Trophoblast cell (in vitro differentiated cells and primary cell): Measurements from ENCODE around the gene DAD1.
"Not testable (repeated sequence)": the region's sequence is repeated elsewhere in the genome, so short reads cannot be mapped to it uniquely, and the experiment has no call there.

Source experiments
- DNase-seq, 2 donors: peaks; one replicate each; pipeline ENCODE4 v3.0.0-alpha.2; 2016
- H2AFZ ChIP-seq: 2 replicates; pipeline ENCODE4 v1.6.1; 2013; ENCODE audit warnings: low read length, moderate library complexity, mild to moderate bottlenecking; ENCODE audit not compliant: insufficient read depth, poor library complexity
- H2AK5ac ChIP-seq: 2 replicates; pipeline ENCODE4 v1.6.1; 2013; ENCODE audit warnings: mild to moderate bottlenecking, low read length
- H2BK120ac ChIP-seq: 2 replicates; pipeline ENCODE4 v1.6.1; 2013; ENCODE audit warnings: low read length, mild to moderate bottlenecking, moderate library complexity; ENCODE audit not compliant: insufficient read depth, poor library complexity
- H2BK12ac ChIP-seq: 2 replicates; pipeline ENCODE4 v1.6.1; 2013; ENCODE audit warnings: mild to moderate bottlenecking, low read length, moderate library complexity
- H2BK5ac ChIP-seq: 2 replicates; pipeline ENCODE4 v1.6.1; 2013; ENCODE audit warnings: low read length, low read depth, moderate library complexity, mild to moderate bottlenecking; ENCODE audit not compliant: poor library complexity
- H3K14ac ChIP-seq: 2 replicates; pipeline ENCODE4 v1.6.1; 2013; ENCODE audit warnings: mild to moderate bottlenecking, low read length
- H3K18ac ChIP-seq: 2 replicates; pipeline ENCODE4 v1.6.1; 2013; ENCODE audit warnings: mild to moderate bottlenecking, low read length
- H3K23ac ChIP-seq: 2 replicates; pipeline ENCODE4 v1.6.1; 2013; ENCODE audit warnings: low read length
- H3K27ac ChIP-seq: 2 replicates; pipeline ENCODE4 v1.5.1; 2013; ENCODE audit warnings: low read depth, mild to moderate bottlenecking, inconsistent platforms, low read length, moderate library complexity
- H3K27me3 ChIP-seq: 2 replicates; pipeline ENCODE4 v1.6.1; 2013; ENCODE audit warnings: inconsistent platforms, mild to moderate bottlenecking, low read length, moderate library complexity; ENCODE audit not compliant: insufficient read depth
- H3K36me3 ChIP-seq, 2 experiments: 1 replicate in 1 of 2; 2 replicates in 1 of 2; pipeline ENCODE4 v1.6.1; 2013; ENCODE audit warnings: low read length in 2 of 2, mild to moderate bottlenecking in 2 of 2, moderate library complexity in 1 of 2; ENCODE audit not compliant: insufficient read depth in 2 of 2, control insufficient read depth in 1 of 2
- H3K4ac ChIP-seq: 2 replicates; pipeline ENCODE4 v1.6.1; 2013; ENCODE audit warnings: low read depth, mild to moderate bottlenecking, low read length, moderate library complexity
- H3K4me1 ChIP-seq, 2 experiments: 1 replicate in 1 of 2; 2 replicates in 1 of 2; pipeline ENCODE4 v1.6.1; 2013; ENCODE audit warnings: low read length in 2 of 2, mild to moderate bottlenecking in 2 of 2, moderate library complexity in 1 of 2; ENCODE audit not compliant: insufficient read depth in 2 of 2, control insufficient read depth in 1 of 2
- H3K4me2 ChIP-seq: 2 replicates; pipeline ENCODE4 v1.6.1; 2013; ENCODE audit warnings: inconsistent platforms, mild to moderate bottlenecking, low read length, moderate library complexity
- H3K4me3 ChIP-seq: 2 replicates; pipeline ENCODE4 v1.5.1; 2013; ENCODE audit warnings: mild to moderate bottlenecking, low read depth, low read length, inconsistent platforms
- H3K79me1 ChIP-seq: one replicate; pipeline ENCODE4 v1.6.1; 2013; ENCODE audit warnings: low read length
- H3K79me2 ChIP-seq: 2 replicates; pipeline ENCODE4 v1.6.1; 2013; ENCODE audit warnings: low read length, mild to moderate bottlenecking; ENCODE audit not compliant: control insufficient read depth, insufficient read depth, poor library complexity
- H3K9ac ChIP-seq: 2 replicates; pipeline ENCODE4 v1.6.1; 2013; ENCODE audit warnings: mild to moderate bottlenecking, low read length
- H3K9me3 ChIP-seq: 2 replicates; pipeline ENCODE4 v1.6.1; 2013; ENCODE audit warnings: low read depth, mild to moderate bottlenecking, control low read depth, inconsistent platforms, low read length; ENCODE audit not compliant: insufficient read depth
- H4K12ac ChIP-seq: 2 replicates; pipeline ENCODE4 v1.6.1; 2013; ENCODE audit warnings: low read depth, mild to moderate bottlenecking, low read length, moderate library complexity
- H4K8ac ChIP-seq: 2 replicates; pipeline ENCODE4 v1.6.1; 2013; ENCODE audit warnings: low read depth, mild to moderate bottlenecking, low read length, moderate library complexity
- H4K91ac ChIP-seq: one replicate; pipeline ENCODE4 v1.6.1; 2013; ENCODE audit warnings: low read depth, mild to moderate bottlenecking, low read length, moderate library complexity
- WGBS: extraction: QIAGEN DNeasy Blood & Tissue Kit; methylation state at CpG from one replicate; pipeline ENCODE4 v1.1.7; 2013; ENCODE audit warnings: missing lambda C conversion rate; ENCODE audit not compliant: insufficient read length, insufficient coverage; ENCODE audit errors: extremely low coverage; 5-methylcytosine and 5-hydroxymethylcytosine counted together

The DAD1 gene

GRCh38 chr14:22593601-22594000 is 4.6 kb upstream of the DAD1 start:
- Histone ChIP-seq H3K36me3 (no peaks in the 10 kb centered on the region), H3K9me3 (no peaks in the 10 kb centered on the region), H4K8ac (no peak overlapping the region), H4K91ac (no peak overlapping the region), H3K4me3 (no peak overlapping the region), H2BK5ac (no peak overlapping the region), H3K14ac (no peak overlapping the region), H2AK5ac (no peak overlapping the region), H3K27ac (no peak overlapping the region), H3K4me2 (no peak overlapping the region), H3K4me1 (peaks cover 0 to 2% of the 10 kb centered on the region in 2 experiments), H4K12ac (no peak overlapping the region), H2BK120ac (no peak overlapping the region), H3K23ac (no peak overlapping the region), H3K18ac (no peak overlapping the region), H3K4ac (no peak overlapping the region), H3K79me1 (peaks cover 11% of the 10 kb centered on the region), H3K79me2 (peaks cover 6% of the 10 kb centered on the region), H2AFZ (no peak overlapping the region), H3K27me3 (no peaks in the 10 kb centered on the region), H2BK12ac (no peak overlapping the region), H3K9ac (no peak overlapping the region)
- no peak for DNase-seq
- no CpG with 5 or more reads among the region's 2 CpGs for WGBS

DNA sequence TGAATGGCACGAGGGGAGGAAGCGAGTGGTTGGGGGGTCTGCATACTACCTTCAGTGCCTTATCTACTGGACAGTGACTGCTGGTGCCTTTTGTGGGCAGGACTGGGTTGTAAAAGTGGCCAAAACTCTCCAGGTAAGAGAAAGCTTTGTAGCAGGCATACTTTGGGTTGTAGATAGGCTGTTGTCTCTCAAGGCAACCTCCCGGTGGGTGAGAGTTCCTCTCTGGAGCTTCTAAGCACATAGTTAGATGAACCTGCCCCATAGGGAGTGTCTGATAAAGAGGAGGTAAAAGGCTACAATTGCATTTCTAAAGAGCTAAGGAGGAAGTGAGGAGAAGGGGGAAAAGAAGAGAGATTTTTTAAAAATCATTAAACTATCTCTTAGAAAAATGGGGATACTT is 4.2 kb upstream of the DAD1 start:
- Histone ChIP-seq H2AK5ac (peak overlapping the region; percentile 72), H3K23ac (peak overlapping the region; percentile 64), H2BK12ac (no peak overlapping the region), H4K12ac (no peak overlapping the region), H3K4me3 (no peak overlapping the region), H3K4me1 (peaks cover 0 to 2% of the 10 kb centered on the region in 2 experiments), H3K27ac (no peak overlapping the region), H3K27me3 (no peaks in the 10 kb centered on the region), H4K8ac (no peak overlapping the region), H3K79me1 (peaks cover 8% of the 10 kb centered on the region), H3K9ac (no peak overlapping the region), H3K4me2 (no peak overlapping the region), H2AFZ (no peak overlapping the region), H2BK120ac (no peak overlapping the region), H4K91ac (no peak overlapping the region), H3K18ac (no peak overlapping the region), H3K79me2 (peaks cover 2% of the 10 kb centered on the region), H2BK5ac (no peak overlapping the region), H3K9me3 (no peaks in the 10 kb centered on the region), H3K4ac (no peak overlapping the region), H3K36me3 (no peaks in the 10 kb centered on the region), H3K14ac (no peak overlapping the region)
- no peak for DNase-seq
- no CpG with 5 or more reads among the region's 3 CpGs for WGBS

DNA sequence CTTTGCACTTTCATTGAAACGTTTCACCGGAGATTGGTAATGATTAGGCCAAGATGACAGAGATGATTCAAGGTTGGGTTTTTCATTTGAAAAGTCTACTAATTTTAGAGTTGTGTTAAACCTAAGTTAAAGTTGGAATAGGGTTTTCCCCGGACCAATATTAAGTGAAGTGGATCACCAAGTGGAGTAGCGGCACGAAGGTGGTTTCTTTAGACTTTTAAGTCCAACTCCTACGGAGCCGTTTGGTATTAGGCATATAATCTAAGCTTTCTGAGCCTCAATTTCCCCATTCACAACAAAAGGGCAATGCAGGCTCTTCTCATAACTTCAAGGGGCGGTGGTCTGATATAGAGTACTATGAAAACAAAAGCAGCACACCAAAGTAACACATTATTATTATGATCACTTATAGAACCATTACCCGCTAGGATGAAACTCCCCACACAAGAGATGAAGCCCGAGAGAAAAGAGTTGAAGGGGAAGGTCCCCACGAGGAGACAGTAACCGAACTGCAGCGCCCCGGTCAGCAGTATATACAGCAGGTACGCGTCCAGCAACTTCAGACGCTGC is 413 bp downstream of the DAD1 start:
- no peak overlapping the region for H3K18ac ChIP-seq
- H2BK5ac ChIP-seq, result no peak overlapping the region
- peaks cover 5% of the 10 kb centered on the region for H3K79me1 ChIP-seq
- peak overlapping the region; percentile 82 for H4K12ac ChIP-seq
- DNase-seq, result peak in 1 of 2 donors; percentile 9
- H2BK12ac ChIP-seq, result no peak overlapping the region
- no peak overlapping the region for H2AK5ac ChIP-seq
- H3K4me1 ChIP-seq, result no peaks in the 10 kb centered on the region
- H3K23ac ChIP-seq, result no peak overlapping the region
- peak overlapping the region; percentile 48 for H2BK120ac ChIP-seq
- H3K4me3 ChIP-seq, result peak overlapping the region; percentile 99
- H3K14ac ChIP-seq, result peak overlapping the region; percentile 95
- no CpG with 5 or more reads among the region's 17 CpGs for whole genome bisulfite sequencing
- H3K36me3 ChIP-seq, result peaks cover 0 to 9% of the 10 kb centered on the region in 2 experiments
- H4K8ac ChIP-seq, result peak overlapping the region; percentile 89
- peak overlapping the region; percentile 48 for H2AFZ ChIP-seq
- no peaks in the 10 kb centered on the region for H3K27me3 ChIP-seq
- no peaks in the 10 kb centered on the region for H3K9me3 ChIP-seq
- peaks cover 5% of the 10 kb centered on the region for H3K79me2 ChIP-seq
- peak overlapping the region; percentile 77 for H4K91ac ChIP-seq
- H3K4me2 ChIP-seq, result peak overlapping the region; percentile 96
- peak overlapping the region; percentile 100 for H3K9ac ChIP-seq
- H3K4ac ChIP-seq, result peak overlapping the region; percentile 87
- H3K27ac ChIP-seq, result peak overlapping the region; percentile 45

GRCh38 chr14:22587677-22588422 is 1.2 kb downstream of the DAD1 start:
- H4K12ac ChIP-seq, H3K9me3 ChIP-seq, H2AK5ac ChIP-seq, H3K79me1 ChIP-seq, H4K8ac ChIP-seq, H2BK120ac ChIP-seq, H2AFZ ChIP-seq, H4K91ac ChIP-seq, H3K79me2 ChIP-seq, H2BK5ac ChIP-seq, H3K23ac ChIP-seq, H3K4me3 ChIP-seq, H3K36me3 ChIP-seq, H3K27ac ChIP-seq, DNase-seq, H2BK12ac ChIP-seq, H3K4me1 ChIP-seq, H3K9ac ChIP-seq, H3K27me3 ChIP-seq, H3K14ac ChIP-seq, H3K18ac ChIP-seq: not testable (repeated sequence)
- Histone ChIP-seq H3K4ac (peak overlapping the region; percentile 91), H3K4me2 (peak overlapping the region; percentile 96)
- WGBS, result no CpG with 5 or more reads among the region's 10 CpGs
